OCI-LY7 (cell line): ENCODE data around the gene KLHDC10. TPM values are rescaled to one million over a fixed set of nuclear protein-coding genes. Genes with fewer than 3 reads are reported as not detected.

Experiments
- BruUV-seq: library from RNA; stranded (reverse); fragments of 400-500 nt; replicated peaks from 2 replicates; lab custom pipeline; 2021; lab: Mats Ljungman, UMichigan
- CTCF ChIA-PET: fragments of 300-600 bp; sonication (Branson Sonifier 250); formaldehyde crosslinking; loops from one replicate; lab custom pipeline; 2022; ENCODE audit warnings: antibody characterized with exemption; ENCODE audit not compliant: unreplicated experiment; lab: Charles Lee
- POLR2A ChIA-PET: fragments of 300-600 bp; sonication (Branson Sonifier 250); formaldehyde crosslinking; loops from one replicate; lab custom pipeline; 2022; ENCODE audit warnings: antibody characterized with exemption; lab: Charles Lee
- DNase-seq: peaks from one replicate; pipeline ENCODE4 v3.0.0-alpha.2; 2015; ENCODE audit warnings: low spot score
- H2AFZ ChIP-seq: fragments of 200-600 bp; sonication (generic), shearing (Covaris generic); 2 replicates; pipeline ENCODE4 v1.6.1; 2014; ENCODE audit warnings: mild to moderate bottlenecking, antibody characterized with exemption, low read length, moderate library complexity
- H3K27ac ChIP-seq: fragments of 200-600 bp; sonication (generic); 2 replicates; pipeline ENCODE4 v1.5.1; 2014; ENCODE audit warnings: mixed run types, low read depth, mild to moderate bottlenecking, moderate library complexity, low read length, inconsistent platforms; ENCODE audit not compliant: poor library complexity, severe bottlenecking
- H3K36me3 ChIP-seq: fragments of 200-600 bp; sonication (generic); 2 replicates; pipeline ENCODE4 v1.6.1; 2014; ENCODE audit warnings: mild to moderate bottlenecking, antibody characterized with exemption, low read length, moderate library complexity, mixed read lengths; ENCODE audit not compliant: insufficient read depth
- H3K4me1 ChIP-seq: fragments of 200-600 bp; sonication (generic); 2 replicates; pipeline ENCODE4 v1.5.1; 2014; ENCODE audit warnings: mild to moderate bottlenecking, low read length; ENCODE audit not compliant: insufficient read depth, poor library complexity, severe bottlenecking
- H3K4me2 ChIP-seq: fragments of 200-600 bp; sonication (generic); 2 replicates; pipeline ENCODE4 v1.6.1; 2014; ENCODE audit warnings: mild to moderate bottlenecking, low read length
- H3K4me3 ChIP-seq: fragments of 200-600 bp; sonication (generic); 2 replicates; pipeline ENCODE4 v1.5.1; 2014; ENCODE audit warnings: mild to moderate bottlenecking, low read depth, low read length; ENCODE audit not compliant: poor library complexity, severe bottlenecking
- H3K79me2 ChIP-seq: fragments of 200-600 bp; sonication (generic); 2 replicates; pipeline ENCODE4 v1.6.1; 2016; ENCODE audit warnings: low read depth, mild to moderate bottlenecking, low read length, moderate library complexity, mixed read lengths; ENCODE audit not compliant: insufficient read depth
- H3K9me2 ChIP-seq: fragments of 200-600 bp; sonication (generic); 2 replicates; pipeline ENCODE4 v1.6.1; 2016; ENCODE audit warnings: mild to moderate bottlenecking, low read length, mixed read lengths; ENCODE audit not compliant: insufficient read depth
- H3K9me3 ChIP-seq: fragments of 200-600 bp; sonication (generic); 2 replicates; pipeline ENCODE4 v1.6.1; 2014; ENCODE audit warnings: mild to moderate bottlenecking, mixed run types, low read length, mixed read lengths
- H4K20me1 ChIP-seq: fragments of 200-600 bp; sonication (generic); 2 replicates; pipeline ENCODE4 v1.6.1; 2014; ENCODE audit warnings: mild to moderate bottlenecking, antibody characterized with exemption, low read length, moderate library complexity, mixed read lengths; ENCODE audit not compliant: insufficient read depth
- EZH2phosphoT487 ChIP-seq: fragments of 200-600 bp; sonication (generic); IDR thresholded peaks from 2 replicates; pipeline ENCODE4 v1.6.1; 2018; ENCODE audit warnings: low read depth, borderline replicate concordance, mild to moderate bottlenecking, mixed run types, antibody characterized with exemption, low read length, moderate library complexity, mixed read lengths
- intact Hi-C: fragments of 100-400 bp; cut with micrococcal nuclease; formaldehyde crosslinking; loops from one replicate; pipeline ENCODE4 v1.10.0; 2022; ENCODE audit not compliant: unreplicated experiment
- total RNA-seq, 2 experiments: library from RNA; depleted of rRNA in 1 of 2; stranded (reverse); fragments of >200 nt in 1 of 2; shearing (Covaris generic) in 1 of 2; gene quantifications; 2 replicates each; pipeline ENCODE4 v1.2.3, GENCODE V29; 2014 to 2022
- TF ChIP-seq, protein P1 (sequence below): fragments of 200-600 bp; sonication (generic); conservative IDR thresholded peaks from 2 replicates; pipeline ENCODE4 v1.5.1; 2014; ENCODE audit warnings: mild to moderate bottlenecking, antibody characterized with exemption, low read length, moderate library complexity, mixed read lengths

Gene KLHDC10
- total RNA-seq, 2 experiments from 2014 or later = 15.9 to 21.2 TPM

DNA sequence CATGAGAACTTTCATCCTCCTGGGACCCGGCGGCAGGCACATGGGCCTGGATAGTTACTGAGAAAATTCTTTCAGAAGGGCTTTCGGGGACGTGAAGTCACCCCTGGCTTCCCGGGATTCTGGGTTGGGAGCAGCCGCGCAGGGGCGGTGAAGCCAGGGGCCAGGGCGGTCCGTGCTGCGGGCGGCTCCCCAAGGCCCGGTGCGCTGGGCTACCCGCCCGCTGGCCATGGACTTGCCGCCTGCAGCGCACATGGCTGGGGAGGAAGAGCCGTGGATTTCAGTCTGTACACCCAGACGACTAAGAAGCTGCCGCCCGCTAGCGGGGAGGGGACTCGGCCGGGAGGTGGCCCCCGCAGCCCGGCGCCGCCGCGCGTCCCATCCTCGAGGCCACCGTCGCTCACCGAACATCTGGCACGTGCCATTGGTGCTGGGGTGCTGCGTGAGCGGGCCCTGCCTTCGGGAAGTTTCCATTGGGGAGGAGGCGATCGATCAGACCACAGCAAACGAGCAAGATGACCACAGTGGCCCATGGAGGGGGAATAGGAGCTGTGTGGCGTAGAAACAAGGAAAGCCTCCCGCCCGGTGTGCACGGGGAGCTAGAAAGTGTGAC lies 70.3 kb downstream of the KLHDC10 start:
- intact Hi-C loops = no loop called here
- Histone ChIP-seq H3K4me1 (no peaks in the 10 kb centered on the region), H2AFZ (no peak overlapping the region), H3K4me3 (no peak overlapping the region), H3K9me2 (no peaks in the 10 kb centered on the region), H3K36me3 (peaks cover 19% of the 10 kb centered on the region), H4K20me1 (no peaks in the 10 kb centered on the region), H3K27ac (no peak overlapping the region), H3K9me3 (no peaks in the 10 kb centered on the region), H3K4me2 (no peak overlapping the region; the same call in 1 of the 2 replicates), H3K79me2 (no peaks in the 10 kb centered on the region)
- POLR2A ChIA-PET = no interaction called here
- no peak for DNase-seq
- TF ChIP-seq, protein P1, sequence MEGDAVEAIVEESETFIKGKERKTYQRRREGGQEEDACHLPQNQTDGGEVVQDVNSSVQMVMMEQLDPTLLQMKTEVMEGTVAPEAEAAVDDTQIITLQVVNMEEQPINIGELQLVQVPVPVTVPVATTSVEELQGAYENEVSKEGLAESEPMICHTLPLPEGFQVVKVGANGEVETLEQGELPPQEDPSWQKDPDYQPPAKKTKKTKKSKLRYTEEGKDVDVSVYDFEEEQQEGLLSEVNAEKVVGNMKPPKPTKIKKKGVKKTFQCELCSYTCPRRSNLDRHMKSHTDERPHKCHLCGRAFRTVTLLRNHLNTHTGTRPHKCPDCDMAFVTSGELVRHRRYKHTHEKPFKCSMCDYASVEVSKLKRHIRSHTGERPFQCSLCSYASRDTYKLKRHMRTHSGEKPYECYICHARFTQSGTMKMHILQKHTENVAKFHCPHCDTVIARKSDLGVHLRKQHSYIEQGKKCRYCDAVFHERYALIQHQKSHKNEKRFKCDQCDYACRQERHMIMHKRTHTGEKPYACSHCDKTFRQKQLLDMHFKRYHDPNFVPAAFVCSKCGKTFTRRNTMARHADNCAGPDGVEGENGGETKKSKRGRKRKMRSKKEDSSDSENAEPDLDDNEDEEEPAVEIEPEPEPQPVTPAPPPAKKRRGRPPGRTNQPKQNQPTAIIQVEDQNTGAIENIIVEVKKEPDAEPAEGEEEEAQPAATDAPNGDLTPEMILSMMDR = no peak
- no peak for TF ChIP-seq EZH2phosphoT487
- BruUV-seq = no TSS peak
- CTCF ChIA-PET = no interaction called here

DNA sequence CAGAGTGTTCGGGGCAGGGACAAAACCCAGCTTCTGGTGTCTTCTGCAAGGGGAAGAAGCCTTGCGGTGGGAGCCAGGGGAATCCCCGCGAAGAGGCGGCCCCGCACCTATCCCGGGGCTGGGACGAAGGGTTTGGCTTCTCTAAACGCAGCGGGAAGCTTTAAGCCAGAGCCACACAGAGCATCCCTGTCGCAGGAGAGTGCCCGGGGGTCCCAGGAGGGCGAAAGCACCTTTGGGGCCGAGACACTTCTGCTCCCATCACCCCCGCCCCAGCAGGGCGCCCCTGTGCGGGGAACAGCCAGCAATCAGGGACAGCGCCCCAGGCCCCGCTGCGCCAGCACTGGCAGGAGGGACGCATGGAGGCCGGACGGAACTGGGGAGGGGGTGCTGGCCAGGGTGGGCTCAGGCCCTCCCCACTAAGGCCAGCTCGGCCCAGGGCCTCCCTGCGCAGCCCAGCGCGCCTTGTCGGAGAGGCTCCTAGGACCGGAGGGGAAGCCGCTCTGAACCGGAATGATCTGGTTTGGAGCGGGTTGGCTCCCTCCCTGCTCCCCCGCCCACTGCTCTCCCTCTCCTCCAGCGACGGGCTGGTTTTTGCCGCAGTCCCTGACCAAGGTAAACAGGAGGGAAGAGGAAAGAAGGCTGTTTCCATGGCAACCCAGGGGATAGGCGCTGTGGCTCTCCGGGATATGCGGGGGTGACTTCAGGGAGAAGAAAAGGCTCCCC lies 71.0 kb downstream of the KLHDC10 start:
- Histone ChIP-seq H3K36me3 (peaks cover 16% of the 10 kb centered on the region), H3K27ac (no peak overlapping the region), H3K9me3 (no peaks in the 10 kb centered on the region), H3K79me2 (no peaks in the 10 kb centered on the region), H4K20me1 (no peaks in the 10 kb centered on the region), H3K9me2 (no peaks in the 10 kb centered on the region), H2AFZ (no peak overlapping the region), H3K4me1 (no peaks in the 10 kb centered on the region), H3K4me2 (no peak overlapping the region; the same call in 1 of the 2 replicates), H3K4me3 (no peak overlapping the region)
- no TSS peak for BruUV-seq
- intact Hi-C loops = no loop called here
- ChIA-PET CTCF (no interaction called here), POLR2A (interaction anchor here (1.2 kb wide), 1 partner anchor 20 kb away, joined by 3 read pairs; no protein-coding TSS in a partner anchor)
- TF ChIP-seq, protein P1 = no peak
- no peak for TF ChIP-seq EZH2phosphoT487
- DNase-seq = no peak
